ENCODE results near the gene NKD2.
"Not testable (repeated sequence)": the region's sequence is repeated elsewhere in the genome, so short reads cannot be mapped to it uniquely, and the experiment has no call there.

NKD2 gene

DNA sequence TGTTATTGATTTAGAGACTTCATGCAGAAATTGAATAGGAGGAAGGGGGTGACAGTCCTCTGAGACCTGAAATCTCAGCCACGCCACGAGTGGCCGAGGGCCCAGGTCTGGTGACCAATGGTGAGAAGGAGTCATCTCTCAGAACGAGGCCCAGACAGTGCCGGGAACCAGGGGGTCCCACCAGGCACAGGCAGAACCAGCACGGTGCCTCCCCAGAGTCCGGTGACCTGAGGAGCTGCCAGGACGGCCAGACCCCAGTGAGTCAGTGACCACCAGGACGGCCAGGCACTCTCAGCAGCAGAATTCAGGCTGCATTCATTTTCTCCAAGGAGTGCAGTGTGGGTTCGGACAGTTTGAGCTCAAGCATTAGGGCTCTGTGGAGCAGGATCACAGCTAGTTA lies 43.8 kb upstream of the NKD2 start:
- TF ChIP-seq, protein P1, sequence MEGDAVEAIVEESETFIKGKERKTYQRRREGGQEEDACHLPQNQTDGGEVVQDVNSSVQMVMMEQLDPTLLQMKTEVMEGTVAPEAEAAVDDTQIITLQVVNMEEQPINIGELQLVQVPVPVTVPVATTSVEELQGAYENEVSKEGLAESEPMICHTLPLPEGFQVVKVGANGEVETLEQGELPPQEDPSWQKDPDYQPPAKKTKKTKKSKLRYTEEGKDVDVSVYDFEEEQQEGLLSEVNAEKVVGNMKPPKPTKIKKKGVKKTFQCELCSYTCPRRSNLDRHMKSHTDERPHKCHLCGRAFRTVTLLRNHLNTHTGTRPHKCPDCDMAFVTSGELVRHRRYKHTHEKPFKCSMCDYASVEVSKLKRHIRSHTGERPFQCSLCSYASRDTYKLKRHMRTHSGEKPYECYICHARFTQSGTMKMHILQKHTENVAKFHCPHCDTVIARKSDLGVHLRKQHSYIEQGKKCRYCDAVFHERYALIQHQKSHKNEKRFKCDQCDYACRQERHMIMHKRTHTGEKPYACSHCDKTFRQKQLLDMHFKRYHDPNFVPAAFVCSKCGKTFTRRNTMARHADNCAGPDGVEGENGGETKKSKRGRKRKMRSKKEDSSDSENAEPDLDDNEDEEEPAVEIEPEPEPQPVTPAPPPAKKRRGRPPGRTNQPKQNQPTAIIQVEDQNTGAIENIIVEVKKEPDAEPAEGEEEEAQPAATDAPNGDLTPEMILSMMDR (IDR thresholded peaks at IDR 0.05; ENCODE audit: low read depth, low read length) = no peak
- Histone ChIP-seq H3K36me3 (no peaks in the 10 kb centered on the region), H3K9me3 (ENCODE audit: severe bottlenecking) (peaks cover 3% of the 10 kb centered on the region), H3K27ac (no peak overlapping the region), H3K27me3 (ENCODE audit: insufficient read depth, low read depth, severe bottlenecking) (no peaks in the 10 kb centered on the region), H3K4me3 (ENCODE audit: low read depth, low read length) (no peak overlapping the region)
- DNase-seq = no peak

DNA sequence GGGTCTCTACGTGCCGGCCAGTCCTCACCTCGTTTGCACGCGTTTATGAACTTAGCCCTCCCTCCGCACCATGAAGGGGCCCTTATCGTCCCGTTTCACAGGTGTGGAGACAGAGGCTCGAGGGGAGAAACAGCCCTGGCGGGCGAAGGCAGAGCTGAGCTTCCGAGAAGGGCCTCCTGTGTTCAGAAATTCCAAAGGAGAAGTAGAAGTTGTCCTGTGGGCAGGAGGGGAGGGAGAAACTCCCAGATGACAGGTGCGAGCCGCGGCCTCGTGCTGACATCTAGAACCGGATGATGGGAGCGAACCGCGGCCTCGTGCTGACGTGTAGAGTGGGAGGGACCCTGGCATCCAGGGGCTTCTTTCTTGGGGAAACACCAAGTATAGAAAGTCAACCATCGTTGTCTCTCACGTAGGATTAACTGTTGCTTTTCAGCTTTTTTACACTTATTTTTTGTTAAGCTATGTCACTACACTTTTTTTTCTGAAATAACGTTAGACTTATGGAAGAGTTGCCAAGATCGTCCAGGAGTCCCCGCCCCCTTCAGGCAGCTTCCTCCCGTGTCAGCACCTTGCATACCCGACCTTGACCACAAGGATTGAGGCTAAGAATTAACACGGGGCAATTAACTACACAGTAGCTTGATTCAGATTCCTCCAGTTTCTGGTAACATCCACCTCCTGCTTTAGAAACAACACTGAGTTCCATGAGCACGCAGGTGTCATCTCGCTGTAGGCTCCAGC lies 42.8 kb upstream of the NKD2 start:
- H3K9me3 ChIP-seq (ENCODE audit: severe bottlenecking) = peaks cover 3% of the 10 kb centered on the region
- no peak overlapping the region for H3K4me3 ChIP-seq (ENCODE audit: low read depth, low read length)
- DNase-seq = no peak
- TF ChIP-seq, protein P1 (IDR thresholded peaks at IDR 0.05; ENCODE audit: low read depth, low read length) = no peak
- no peak overlapping the region for H3K27ac ChIP-seq
- H3K36me3 ChIP-seq = no peaks in the 10 kb centered on the region
- no peaks in the 10 kb centered on the region for H3K27me3 ChIP-seq (ENCODE audit: insufficient read depth, low read depth, severe bottlenecking)

DNA sequence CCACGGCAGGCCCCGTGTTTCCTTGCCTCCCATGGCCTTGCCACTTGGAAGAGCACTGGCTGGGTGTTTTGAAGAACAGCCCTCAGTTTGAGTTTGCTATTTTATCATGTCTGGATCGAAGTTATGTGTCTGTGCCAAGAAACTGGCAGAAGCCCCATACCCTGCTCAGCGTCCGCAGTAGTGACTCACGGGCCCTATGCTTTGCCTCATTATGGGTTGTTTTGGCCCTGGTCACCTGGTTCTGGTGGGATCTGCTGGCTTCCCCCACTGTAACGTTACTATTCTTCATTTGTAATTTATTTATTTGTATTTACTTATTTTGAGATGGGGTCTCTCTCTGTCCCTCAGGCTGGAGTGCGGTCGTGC lies 42.3 kb upstream of the NKD2 start:
- H3K27me3 ChIP-seq (ENCODE audit: insufficient read depth, low read depth, severe bottlenecking) = no peaks in the 10 kb centered on the region
- DNase-seq = no peak
- peaks cover 3% of the 10 kb centered on the region for H3K9me3 ChIP-seq (ENCODE audit: severe bottlenecking)
- no peak overlapping the region for H3K4me3 ChIP-seq (ENCODE audit: low read depth, low read length)
- TF ChIP-seq, protein P1 (IDR thresholded peaks at IDR 0.05; ENCODE audit: low read depth, low read length) = no peak
- H3K27ac ChIP-seq = no peak overlapping the region
- no peaks in the 10 kb centered on the region for H3K36me3 ChIP-seq

DNA sequence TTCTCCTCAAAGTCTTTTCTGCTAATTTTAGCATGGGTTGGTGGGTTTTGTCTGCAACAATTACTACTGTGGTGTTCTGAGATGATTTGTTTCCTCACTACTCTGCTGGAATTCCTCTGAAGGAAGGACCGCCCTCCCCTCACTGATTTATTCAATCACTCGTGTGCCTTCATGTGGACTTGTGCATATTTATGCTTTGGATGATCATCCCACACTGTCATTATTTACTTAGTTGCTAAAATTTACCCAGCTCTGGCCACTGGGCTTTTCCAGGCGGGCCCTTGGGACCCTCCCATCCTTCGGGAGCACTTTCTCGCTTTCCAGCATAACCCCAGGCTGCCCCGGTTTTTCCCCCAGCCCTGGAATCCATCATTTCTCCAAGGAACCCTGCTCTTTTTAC lies 41.7 kb upstream of the NKD2 start:
- peaks cover 7% of the 10 kb centered on the region for H3K9me3 ChIP-seq (ENCODE audit: severe bottlenecking)
- TF ChIP-seq, protein P1 (IDR thresholded peaks at IDR 0.05; ENCODE audit: low read depth, low read length) = no peak
- DNase-seq = no peak

DNA sequence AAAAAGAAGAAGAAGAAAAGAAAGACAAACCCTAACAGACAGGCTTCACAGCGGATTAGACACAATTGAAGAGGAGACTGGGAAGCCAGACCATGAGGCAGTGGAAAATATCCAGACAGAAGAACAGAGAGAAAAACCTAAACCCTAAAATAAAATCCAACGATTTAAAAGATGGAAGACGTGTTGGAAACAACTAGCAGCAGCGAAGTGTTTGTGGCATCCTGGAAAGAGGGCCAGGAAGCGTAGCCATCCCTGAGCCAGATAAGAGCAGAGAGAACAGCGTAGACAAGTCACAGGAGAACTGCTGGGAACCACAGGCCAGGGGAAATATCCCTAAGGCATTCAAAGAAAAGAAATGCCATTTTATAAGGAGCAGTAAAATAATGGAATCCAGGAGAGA lies 39.7 kb upstream of the NKD2 start:
- peaks cover 7% of the 10 kb centered on the region for H3K9me3 ChIP-seq (ENCODE audit: severe bottlenecking)
- no peak overlapping the region for H3K4me3 ChIP-seq (ENCODE audit: low read depth, low read length)
- no peaks in the 10 kb centered on the region for H3K27me3 ChIP-seq (ENCODE audit: insufficient read depth, low read depth, severe bottlenecking)
- no peak for DNase-seq
- TF ChIP-seq, protein P1 (IDR thresholded peaks at IDR 0.05; ENCODE audit: low read depth, low read length) = no peak
- no peak overlapping the region for H3K27ac ChIP-seq
- H3K36me3 ChIP-seq = no peaks in the 10 kb centered on the region

More for the DNA sequence above, 41.7 kb upstream of the NKD2 start:
- H3K27me3 ChIP-seq (ENCODE audit: insufficient read depth, low read depth, severe bottlenecking) = no peaks in the 10 kb centered on the region
- H3K36me3 ChIP-seq = no peaks in the 10 kb centered on the region
- H3K4me3 ChIP-seq (ENCODE audit: low read depth, low read length) = no peak overlapping the region
- no peak overlapping the region for H3K27ac ChIP-seq

DNA sequence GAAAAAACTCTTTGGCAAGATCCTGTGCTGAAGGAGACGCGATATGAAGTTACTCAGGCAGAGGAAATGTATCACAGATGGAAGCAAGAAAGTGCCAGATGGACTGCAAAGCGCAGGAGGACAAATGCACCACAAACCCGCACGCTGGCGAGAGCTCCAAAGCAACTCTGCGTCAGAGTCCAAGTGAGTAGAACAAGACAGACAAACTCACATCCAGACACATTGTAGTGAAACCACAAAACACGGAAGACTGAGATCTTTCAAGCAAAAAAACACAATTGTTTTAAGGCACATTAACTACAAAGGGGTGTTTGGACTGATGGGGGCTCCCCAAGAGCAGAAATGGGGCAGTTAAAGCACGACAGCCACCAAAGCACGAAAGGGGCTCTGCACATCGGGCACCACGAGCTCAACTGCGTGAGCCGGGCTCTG lies 39.2 kb upstream of the NKD2 start:
- TF ChIP-seq, protein P1 (IDR thresholded peaks at IDR 0.05; ENCODE audit: low read depth, low read length) = no peak
- no peaks in the 10 kb centered on the region for H3K27me3 ChIP-seq (ENCODE audit: insufficient read depth, low read depth, severe bottlenecking)

DNA sequence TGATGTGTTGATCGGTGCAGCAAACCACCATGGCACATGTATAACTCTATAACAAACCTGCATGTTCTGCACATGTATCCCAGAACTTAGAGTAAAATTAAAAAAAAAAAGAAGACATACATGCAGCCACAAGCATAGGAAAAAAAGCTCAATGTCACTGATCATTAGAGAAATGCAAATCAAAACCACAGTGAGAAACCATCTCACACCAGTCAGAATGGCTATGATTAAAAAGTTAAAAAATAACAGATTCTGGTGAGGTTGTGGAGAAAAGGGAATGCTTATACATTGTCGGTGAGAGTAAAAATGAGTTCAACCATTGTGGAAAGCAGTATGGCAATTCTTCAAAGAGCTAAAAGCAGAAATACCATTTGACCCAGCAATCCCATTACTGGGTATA lies 36.0 kb upstream of the NKD2 start:
- not testable (repeated sequence) for H3K27me3 ChIP-seq (ENCODE audit: insufficient read depth, low read depth, severe bottlenecking); H3K4me3 ChIP-seq (ENCODE audit: low read depth, low read length); DNase-seq; H3K9me3 ChIP-seq (ENCODE audit: severe bottlenecking); H3K36me3 ChIP-seq; H3K27ac ChIP-seq

More for the DNA sequence above, 39.2 kb upstream of the NKD2 start:
- DNase-seq = no peak
- H3K27ac ChIP-seq = no peak overlapping the region
- no peak overlapping the region for H3K4me3 ChIP-seq (ENCODE audit: low read depth, low read length)
- H3K36me3 ChIP-seq = no peaks in the 10 kb centered on the region
- peaks cover 7% of the 10 kb centered on the region for H3K9me3 ChIP-seq (ENCODE audit: severe bottlenecking)

Measured in WERI-Rb-1 (cell line).